GM18508 (cell line): ENCODE data around the gene RPS6KC1.
"Not testable (repeated sequence)": the region's sequence is repeated elsewhere in the genome, so short reads cannot be mapped to it uniquely, and the experiment has no call there.

Experiments
- ATAC-seq: cut with Tn5 transposase; IDR thresholded peaks from one replicate; pipeline ENCODE4 v1.9.1; 2021; ENCODE audit warnings: moderate number of reproducible peaks; ENCODE audit not compliant: insufficient read depth, unreplicated experiment

The RPS6KC1 gene

DNA sequence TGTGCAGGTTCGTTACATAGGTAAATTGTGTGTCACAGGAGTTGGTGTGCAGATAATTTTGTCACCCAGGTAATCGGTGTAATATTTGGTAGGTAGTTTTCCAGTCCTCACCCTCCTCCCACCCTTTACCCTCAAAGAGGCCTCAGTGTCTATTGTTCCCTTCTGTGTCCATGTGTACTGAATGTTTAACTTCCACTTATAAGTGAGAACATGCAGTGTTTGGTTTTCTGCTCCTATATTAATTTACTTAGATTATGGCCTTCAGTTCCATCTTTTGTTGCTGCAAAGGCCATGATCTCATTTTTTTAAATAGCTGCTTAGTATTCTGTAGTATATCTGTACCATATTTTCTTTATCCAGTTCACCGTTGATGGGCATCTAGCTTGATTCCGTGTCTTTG, 87.3 kb downstream of the RPS6KC1 start:
- no peak for ATAC-seq

DNA sequence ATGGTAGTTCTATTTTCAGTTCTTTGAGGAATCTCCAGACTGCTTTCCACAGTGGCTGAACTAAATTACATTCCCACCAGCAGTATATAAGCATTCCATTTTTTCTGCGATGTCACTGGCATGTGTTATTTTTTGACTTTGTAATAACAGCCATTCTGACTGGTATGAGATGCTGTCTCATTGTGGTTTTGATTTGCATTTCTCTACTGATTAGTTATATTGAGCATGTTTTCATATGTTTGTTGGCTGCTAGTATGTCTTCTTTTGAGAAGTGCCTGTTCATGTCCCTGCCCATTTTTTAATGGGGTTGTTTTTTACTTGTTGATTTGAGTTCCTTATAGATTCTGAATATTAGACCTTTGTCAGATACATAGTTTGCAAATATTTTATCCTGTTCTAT, 87.9 kb downstream of the RPS6KC1 start:
- no peak for ATAC-seq

DNA sequence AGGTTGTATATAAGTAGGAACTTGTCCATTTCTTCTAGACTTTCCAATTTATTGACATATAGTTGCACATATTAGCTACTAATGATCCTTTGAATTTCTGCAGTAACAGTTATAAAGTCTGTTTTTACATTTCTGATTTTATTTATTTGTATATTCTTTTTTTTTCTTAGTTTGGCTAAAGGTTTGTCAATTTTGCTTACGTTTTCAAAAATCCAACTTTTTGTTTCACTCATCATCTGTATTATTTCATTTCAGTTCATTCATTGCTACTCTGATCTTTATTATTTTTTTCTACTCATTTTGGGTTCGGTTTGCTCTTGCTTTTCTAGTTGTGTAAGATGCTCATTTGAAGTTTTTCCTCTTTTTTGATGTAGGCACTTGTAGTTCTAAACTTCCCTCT, 97.9 kb downstream of the RPS6KC1 start:
- no peak for ATAC-seq

DNA sequence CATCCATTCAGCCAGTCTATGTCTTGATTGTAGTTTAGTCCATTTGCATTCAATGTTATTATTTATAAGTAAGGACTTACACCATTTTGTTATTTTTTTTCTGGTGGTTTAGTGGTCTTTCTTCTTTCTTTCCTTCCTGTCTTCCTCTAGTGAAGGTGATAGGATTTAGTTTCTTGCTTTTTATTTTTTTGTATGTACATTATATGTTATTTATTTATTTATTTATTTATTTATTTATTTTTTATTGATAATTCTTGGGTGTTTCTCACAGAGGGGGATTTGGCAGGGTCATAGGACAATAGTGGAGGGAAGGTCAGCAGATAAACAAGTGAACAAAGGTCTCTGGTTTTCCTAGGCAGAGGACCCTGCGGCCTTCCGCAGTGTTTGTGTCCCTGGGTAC, 99.0 kb downstream of the RPS6KC1 start:
- ATAC-seq: not testable (repeated sequence)

DNA sequence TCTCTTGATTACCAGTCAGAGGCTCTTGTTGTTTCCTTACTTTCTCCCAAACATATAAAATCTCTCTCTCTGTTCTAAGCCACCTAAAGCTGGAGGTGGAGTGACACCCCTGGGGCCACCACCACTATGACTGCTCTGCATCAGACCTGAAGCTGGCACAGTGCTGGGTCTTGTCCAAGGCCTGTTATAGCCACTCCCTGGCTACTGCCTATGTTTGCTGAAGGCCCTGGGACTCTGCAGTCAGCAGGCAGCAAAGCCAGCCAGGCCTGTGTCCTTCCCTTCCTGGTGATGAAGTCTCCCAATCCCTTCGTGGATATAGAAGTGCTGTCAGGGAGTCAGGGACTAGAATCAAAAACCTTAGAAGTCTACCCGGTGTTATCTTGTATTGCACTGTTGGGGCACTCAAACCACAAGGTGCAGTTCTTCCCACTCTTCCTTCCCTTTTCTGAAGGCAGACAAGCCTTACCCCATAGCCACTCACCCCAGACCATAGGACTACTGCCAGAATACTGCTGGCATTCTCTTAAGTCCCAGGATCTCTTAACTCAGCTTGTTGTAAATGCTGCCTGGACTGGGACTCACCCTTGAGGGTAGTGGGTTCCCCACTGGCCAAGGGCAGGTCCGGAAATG, 103.1 kb downstream of the RPS6KC1 start:
- ATAC-seq: no peak

DNA sequence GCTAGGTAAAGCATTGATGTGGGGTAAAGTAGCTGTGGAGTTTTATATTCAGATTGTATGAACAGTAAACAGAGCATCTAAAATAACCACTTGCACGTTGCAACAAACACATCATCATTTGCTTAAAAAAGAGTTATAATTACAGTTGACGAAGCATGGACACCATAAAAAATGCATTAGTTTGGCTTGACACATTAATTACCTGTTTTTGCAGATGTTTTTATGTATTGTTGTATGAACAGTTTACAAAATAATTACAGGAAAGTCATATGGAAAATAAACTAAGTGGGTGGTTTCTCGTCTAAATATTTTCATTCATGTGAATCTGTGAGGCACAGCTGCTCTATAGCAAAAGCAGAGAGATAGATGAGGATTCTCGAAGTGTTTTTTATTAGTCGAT, 108.3 kb downstream of the RPS6KC1 start:
- ATAC-seq: no peak

DNA sequence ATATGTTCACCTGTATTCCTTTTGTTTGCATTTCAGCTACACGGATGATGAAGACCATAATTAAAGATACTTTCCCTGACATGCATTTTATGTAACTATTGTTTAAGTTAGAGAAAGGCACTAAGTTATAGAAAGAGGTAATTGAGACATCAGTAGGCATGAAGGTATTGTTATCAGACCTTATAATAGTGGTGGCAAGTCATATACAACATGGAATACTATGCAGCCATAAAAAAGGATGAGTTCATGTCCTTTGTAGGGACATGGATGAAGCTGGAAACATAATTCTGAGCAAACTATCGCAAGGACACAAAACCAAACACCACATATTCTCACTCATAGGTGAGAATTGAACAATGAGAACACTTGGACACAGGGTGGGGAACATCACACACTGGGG, 109.4 kb downstream of the RPS6KC1 start:
- not testable (repeated sequence) for ATAC-seq

DNA sequence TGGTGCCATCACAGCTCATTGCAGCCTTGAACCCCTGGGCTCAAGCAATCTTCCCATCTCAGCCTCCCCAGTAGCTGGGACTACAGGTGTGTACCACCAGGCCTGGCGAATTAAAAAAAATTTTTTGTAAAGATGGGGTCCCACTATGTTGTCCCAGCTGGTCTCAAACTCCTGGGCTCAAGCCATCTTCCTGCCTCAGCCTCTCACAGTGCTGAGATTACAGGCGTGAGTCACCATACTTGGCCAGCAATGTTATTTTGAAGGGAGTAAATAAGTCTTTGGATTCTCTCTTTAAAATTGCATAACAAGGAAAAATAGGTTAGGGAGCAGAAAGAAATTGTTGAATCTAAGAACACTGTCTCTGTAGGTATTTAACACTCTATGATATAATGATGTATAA, 111.3 kb downstream of the RPS6KC1 start:
- no peak for ATAC-seq

DNA sequence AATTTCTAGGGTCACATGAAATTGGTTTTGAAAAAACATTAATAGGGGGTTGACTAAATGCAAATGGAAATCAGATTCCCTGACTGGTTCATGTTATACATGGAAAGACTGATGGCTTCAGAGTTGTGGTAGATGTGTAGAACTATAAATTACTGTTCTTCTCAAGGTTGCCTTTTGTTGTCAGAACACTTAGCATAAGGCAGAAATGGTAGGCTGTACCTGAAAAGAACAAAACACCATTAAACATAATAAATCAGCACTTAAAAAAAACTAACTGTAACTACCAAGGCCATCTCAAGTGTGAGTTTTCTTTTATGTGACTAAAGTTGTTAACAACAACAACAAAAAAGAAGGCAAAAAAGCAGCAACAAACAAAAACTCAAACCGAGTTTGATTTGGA, 111.8 kb downstream of the RPS6KC1 start:
- ATAC-seq: no peak

DNA sequence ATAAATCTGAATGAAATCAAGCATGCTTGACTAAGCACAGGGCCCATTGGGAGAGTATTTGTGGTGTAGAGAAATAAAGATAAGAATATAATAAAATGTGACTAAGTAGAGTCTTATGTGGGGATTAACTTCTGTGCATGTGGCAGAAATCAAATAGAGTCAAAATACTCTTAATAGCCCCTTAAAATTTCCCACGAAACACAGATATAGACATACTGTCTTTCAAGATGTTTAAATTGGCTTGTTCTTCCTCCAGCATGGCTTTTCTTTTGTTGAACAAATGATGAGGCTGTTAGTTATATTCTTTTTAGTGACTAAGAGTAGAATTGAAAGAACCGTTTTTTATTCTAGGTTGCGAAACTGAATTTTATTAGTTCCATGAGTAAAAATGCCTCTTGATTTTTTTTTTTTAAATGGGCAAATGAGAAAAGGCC, 112.3 kb downstream of the RPS6KC1 start:
- no peak for ATAC-seq

DNA sequence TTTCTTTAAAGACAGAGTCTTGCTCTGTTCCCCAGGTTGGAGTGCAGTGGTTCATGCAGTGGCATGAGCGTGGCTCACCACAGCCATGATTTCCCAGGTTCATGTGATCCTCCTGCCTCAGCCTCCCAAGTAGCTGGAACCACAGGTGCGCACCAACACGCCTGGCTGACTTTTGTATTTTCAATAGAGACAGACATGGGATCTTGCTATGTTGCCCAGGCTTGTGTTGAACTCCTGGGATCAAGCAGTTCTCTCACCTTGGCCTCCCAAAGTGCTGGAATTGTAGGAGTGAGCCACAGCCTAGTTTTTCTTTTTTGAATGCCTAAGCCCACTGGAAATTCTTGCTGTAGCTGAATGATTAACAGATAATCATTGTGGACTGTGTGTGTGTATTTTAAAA, 113.5 kb downstream of the RPS6KC1 start:
- no peak for ATAC-seq

DNA sequence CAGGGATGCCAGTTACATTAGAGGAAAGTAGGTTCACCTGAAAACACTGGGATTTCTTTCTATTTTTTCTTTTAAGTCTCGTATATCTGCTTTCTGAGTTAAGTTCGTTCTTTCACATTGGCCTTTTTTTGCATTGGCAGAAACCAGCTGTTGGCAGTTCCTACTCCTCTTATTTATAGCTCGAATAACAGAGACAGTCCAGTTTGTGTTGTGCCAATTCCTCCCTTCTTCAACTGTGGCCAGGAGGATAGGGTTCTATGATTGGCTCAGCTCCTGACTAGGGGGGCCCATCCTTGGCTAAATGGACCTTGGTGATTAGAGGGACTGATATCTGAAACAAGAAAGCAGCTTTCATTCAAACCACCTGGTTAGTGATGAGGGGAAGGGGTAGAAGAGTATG, 115.8 kb downstream of the RPS6KC1 start:
- ATAC-seq: no peak

DNA sequence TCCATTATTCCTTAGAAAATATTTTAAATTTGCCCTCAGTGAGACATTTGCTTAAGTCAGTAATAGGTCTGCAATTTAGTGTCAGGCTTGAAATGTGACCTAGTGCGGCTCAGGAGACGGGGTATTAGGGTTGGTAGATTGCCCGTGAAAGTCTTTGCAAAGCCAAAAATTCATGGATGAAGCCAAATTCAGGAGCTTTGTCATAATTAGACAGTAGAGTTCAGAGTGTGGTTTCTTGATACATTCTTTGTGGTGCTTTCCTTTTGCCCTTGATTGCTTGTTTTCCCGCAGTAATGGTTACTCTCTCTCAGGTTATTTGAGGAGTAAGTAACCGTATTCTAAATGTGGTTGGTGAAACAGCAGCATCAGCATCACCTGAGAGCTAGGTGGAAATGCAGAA, 120.7 kb downstream of the RPS6KC1 start:
- no peak for ATAC-seq

DNA sequence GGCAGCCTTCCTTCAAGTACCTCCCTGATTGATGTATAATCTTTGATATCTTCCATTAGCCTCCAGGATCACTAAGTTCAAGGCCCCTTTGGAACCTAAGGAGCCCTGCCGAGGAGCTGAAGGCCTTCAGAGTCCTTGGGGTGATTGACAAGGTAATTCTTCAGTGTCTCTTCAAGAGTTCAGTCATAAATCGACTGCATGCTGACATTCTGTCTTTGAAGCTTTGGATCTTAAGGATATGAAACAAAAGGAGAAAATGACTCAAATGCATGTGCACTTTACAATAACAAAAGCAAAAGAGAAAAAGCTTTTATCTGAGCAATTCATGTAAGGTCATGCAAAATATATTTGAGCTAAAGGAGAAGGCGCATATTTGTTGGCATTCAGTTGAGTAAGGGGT, 125.3 kb downstream of the RPS6KC1 start:
- no peak for ATAC-seq

DNA sequence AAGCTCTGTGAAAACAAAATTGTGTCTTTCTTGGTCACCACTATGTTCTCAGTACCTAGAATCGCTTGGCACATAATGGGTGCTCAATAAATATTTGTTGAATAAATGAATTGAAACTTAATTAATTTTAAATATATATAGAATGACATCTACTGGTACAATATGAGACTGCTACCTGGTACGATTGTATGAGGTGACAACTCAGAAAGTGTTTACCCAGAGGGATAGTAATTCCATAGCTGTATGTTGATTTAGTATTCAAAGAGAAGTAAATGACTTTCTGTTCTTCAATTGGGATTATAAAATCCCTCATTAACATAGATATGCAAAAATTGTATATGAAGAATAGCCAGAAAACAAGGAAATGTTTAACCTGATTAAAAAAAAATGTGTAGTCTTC, 128.7 kb downstream of the RPS6KC1 start:
- no peak for ATAC-seq

DNA sequence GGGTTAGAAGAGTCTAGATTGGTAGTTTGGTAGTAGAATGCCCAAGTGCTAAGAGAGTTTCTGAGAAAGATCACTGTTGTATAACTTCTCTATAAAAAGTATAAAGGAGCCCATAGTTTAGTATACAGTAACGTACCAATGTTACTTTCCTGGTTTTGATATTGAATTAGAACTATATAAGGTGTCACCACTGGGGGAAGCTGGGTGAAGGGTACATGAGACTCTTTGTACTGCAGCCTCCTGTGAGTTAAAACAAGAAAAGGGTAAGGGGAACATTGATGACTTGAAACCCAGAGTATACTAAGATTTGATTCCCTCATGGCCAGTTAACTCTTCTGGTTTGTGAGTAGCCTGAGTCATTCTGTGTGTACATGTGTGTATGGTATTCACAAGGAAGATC, 129.8 kb downstream of the RPS6KC1 start:
- ATAC-seq: no peak

DNA sequence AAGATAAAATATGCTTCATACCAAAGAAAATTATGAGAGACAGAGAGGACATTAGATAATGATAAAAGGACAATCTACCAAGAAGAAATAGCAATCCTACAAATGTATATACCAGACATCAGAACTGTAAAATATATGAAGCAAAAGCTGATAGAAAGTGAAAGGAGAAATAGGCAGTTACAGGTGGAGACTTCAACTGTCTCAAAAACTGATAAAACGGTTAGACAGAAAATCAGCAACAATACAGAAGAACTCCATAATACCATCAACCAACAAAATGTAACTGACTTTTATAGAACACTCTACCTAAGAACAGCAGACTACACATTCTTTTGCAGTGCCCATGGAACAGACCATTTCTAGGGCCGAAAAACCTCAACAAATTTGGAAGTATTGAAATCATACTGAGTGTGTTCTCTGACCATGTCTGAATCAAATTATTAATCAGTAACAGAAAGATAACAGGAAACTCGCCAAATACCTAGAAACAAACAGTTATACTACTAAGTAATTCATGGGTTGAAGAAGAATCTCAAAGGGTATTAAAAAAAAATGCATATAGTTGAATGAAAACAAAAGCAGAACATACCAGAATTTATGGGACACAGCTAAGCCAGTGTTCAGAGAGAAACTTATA, 132.1 kb downstream of the RPS6KC1 start:
- no peak for ATAC-seq

DNA sequence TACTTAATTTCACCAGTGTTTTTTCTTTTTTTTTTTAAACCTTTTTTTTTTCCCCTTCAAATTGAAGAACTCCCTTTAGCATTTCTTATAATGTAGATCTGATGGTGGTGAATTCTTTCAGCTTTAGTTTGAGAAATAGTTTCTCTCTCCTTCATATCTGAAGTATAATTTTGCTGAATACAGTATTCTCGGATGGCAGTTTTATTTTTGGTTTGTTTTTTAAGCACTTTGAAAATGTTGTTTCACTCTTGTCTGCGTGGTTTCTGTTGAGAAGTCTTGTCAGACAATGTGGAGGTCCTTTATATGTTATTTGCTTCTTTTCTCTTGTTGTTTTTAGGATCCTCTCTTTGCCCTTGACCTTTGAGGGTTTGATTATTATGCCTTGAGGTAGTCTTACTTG, 135.1 kb downstream of the RPS6KC1 start:
- no peak for ATAC-seq

DNA sequence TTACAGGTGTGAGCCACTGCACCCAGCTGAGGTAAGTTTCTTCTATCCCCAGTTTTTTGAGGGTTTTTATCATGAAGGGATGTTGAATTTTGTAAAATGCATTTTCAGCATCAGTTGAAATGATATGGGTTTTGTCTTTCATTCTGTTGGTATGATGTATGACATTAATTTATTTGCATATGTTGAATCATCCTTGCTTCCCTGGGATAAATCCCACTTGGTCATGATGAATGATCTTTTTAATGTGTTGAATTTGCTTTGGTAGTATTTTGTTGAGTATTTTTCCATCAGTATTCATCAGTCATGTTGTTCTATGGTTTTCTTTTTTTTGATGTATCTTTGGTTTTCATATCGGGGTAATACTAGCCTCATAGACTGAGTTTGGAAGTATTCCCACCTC, 141.0 kb downstream of the RPS6KC1 start:
- no peak for ATAC-seq

DNA sequence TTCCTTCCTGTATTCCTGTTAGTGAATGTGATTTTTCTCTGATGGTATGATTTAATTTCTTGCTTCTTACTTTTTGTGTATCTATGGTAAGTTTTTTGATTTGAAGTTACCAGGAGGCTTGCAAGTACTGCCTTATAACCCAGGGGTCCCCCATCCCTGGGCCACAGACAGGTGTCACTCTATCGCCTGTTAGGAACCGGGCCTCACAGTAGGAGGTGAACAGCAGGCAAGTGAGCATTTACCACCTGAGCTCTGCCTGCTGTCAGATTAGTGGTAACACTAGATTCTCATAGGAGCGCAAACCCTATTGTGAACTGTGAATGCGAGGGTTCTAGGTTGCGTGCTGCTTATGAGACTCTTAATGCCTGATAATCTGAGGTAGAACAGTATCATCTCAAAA, 143.3 kb downstream of the RPS6KC1 start:
- ATAC-seq: no peak

DNA sequence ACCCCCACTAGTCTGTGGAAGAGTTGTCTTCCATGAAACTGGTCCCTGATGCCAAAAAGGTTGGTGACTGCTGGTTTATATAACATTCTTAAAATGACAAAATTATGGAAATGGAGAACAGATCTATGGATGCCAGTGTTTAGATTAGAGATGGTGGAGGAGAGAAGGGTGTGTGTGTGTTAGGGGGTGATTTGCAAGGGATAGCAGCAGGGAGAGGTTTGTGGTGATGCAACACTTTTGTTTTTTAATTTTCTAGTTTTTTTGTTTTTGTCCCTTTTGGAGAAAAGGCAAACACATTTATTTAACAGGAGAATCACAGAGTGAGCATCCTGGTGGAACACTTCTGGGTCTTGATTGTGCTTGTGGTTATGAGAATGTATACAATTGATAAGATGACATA, 143.8 kb downstream of the RPS6KC1 start:
- ATAC-seq: no peak

DNA sequence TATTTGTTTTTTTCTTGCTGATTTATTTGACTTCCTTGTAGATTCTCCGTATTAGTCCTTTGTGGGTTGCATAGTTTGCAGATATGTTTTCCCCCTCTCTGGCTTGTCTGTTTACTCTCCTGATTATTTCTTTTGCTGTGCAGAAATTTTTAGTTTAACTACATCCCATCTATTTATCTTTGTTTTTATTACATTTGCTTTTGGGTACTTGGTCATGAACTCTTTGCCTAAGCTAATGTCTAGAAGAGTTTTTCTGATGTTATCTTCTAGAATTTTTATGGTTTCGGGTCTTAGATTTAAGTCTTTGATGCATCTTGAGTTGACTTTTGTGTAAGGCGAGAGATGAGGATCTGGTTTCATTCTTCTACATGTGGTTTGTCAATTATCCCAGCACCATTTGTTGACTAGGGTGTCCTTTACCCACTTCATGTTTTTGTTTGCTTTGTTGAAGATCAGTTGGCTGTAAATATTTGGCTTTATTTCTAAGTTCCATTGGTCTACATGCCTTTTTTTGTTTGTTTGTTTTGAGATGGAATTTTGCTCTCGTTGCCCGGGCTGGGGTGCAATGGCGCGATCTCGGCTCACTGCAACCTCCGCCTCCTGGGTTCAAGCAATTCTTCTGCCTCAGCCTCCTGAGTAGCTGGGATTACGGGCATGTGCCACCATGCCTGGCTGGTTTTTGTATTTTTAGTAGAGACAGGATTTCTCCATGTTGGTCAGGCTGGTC, 145.4 kb downstream of the RPS6KC1 start:
- not testable (repeated sequence) for ATAC-seq
